Gastrocnemius medialis (tissue), 4 donors: ENCODE measurements around the gene GNG2. TPM values are rescaled to one million over a fixed set of nuclear protein-coding genes. Genes with fewer than 3 reads are reported as not detected.

Experiments
- ATAC-seq, 2 donors: fragments of 150-250 bp; one replicate each; pipeline ENCODE4 v1.9.1; 2016
- DNase-seq, 2 donors: peaks; one replicate each; pipeline ENCODE4 v3.0.0-alpha.2; 2019
- H3K27ac ChIP-seq, 4 donors: fragments of 200-600 bp; sonication (generic); 1 replicate in 1 of 4; 2 replicates in 3 of 4; pipeline ENCODE4 v1.5.1; 2016 to 2018; ENCODE audit warnings: mild to moderate bottlenecking in 2 of 4, moderate library complexity in 1 of 4
- H3K27me3 ChIP-seq, 3 donors: fragments of 200-600 bp; sonication (generic) in 2 of 3; 1 replicate in 1 of 3; 2 replicates in 2 of 3; pipeline versions ENCODE4 v1.5.1 to v1.6.0; 2016 to 2019; ENCODE audit warnings: mild to moderate bottlenecking in 1 of 3, moderate library complexity in 1 of 3
- H3K36me3 ChIP-seq, 2 donors: fragments of 200-600 bp; sonication (generic) in 1 of 2; one replicate each; pipeline ENCODE4 v1.5.1; 2017 to 2018
- H3K4me1 ChIP-seq, 2 donors: fragments of 200-600 bp; sonication (generic) in 1 of 2; one replicate each; pipeline ENCODE4 v1.5.1; 2016 to 2017; ENCODE audit warnings: mild to moderate bottlenecking in 2 of 2
- H3K4me3 ChIP-seq, 4 donors: fragments of 200-600 bp; sonication (generic) in 3 of 4; 1 replicate in 1 of 4; 2 replicates in 3 of 4; pipeline ENCODE4 v1.5.1; 2016 to 2019; ENCODE audit warnings: mild to moderate bottlenecking in 2 of 4
- H3K9me3 ChIP-seq, 3 donors: fragments of 200-600 bp; sonication (generic) in 2 of 3; 1 replicate in 1 of 3; 2 replicates in 2 of 3; pipeline ENCODE4 v1.5.1; 2016 to 2019
- CTCF ChIP-seq, 5 experiments: fragments of 450-650 bp in 3 of 5; fragments of 200-600 bp in 2 of 5; sonication (generic) in 2 of 5; IDR thresholded peaks in 4 of 5; conservative IDR thresholded peaks in 1 of 5; 1 replicate in 4 of 5; 2 replicates in 1 of 5; pipeline ENCODE4 v1.5.1; 2016 to 2019; ENCODE audit warnings: antibody characterized with exemption in 5 of 5, mild to moderate bottlenecking in 3 of 5, moderate library complexity in 3 of 5
- POLR2A ChIP-seq, 2 donors: fragments of 450-650 bp; IDR thresholded peaks; one replicate each; pipeline ENCODE4 v1.6.1; 2017; ENCODE audit warnings: antibody characterized with exemption in 2 of 2, mild to moderate bottlenecking in 2 of 2, moderate library complexity in 2 of 2
- in situ Hi-C, 4 donors: fragments of 200-750 bp; cut with MboI; loops; one replicate each; pipeline versions ENCODE4 v1.15.0 to v1.8.0; 2017; ENCODE audit warnings: low sequenced_read_pairs in 4 of 4
- intact Hi-C: fragments of 100-400 bp; cut with DNase I; formaldehyde crosslinking; loops from one replicate; pipeline ENCODE4 v1.15.1; 2023; ENCODE audit warnings: low total_unique reads
- total RNA-seq, 4 donors: library from RNA; depleted of rRNA; stranded (reverse); fragments of >200 nt; gene quantifications; one replicate each; pipeline versions ENCODE4 v1.1.0 to v1.2.3, GENCODE V29; 2016

The GNG2 gene
- total RNA-seq, 4 donors from 2014 or later: 0.41 to 4.9 (median 2.2) TPM

GRCh38 chr14:51999084-51999483 lies 138.7 kb downstream of the GNG2 start:
- H3K4me3 ChIP-seq: no peak overlapping the region
- no peak for DNase-seq
- TF ChIP-seq CTCF (IDR thresholded peaks at IDR 0.05 in 4 of 5, conservative IDR thresholded peaks at IDR 0.05 in 1 of 5) (no peak), POLR2A (IDR thresholded peaks at IDR 0.05) (no peak)
- no peaks in the 10 kb centered on the region for H3K9me3 ChIP-seq
- intact Hi-C loops: no loop called here
- ATAC-seq: no peak
- peaks cover 0 to 8% of the 10 kb centered on the region in 2 donors for H3K4me1 ChIP-seq
- in situ Hi-C loops: loop anchor here (5.0 to 25.0 kb wide), 3 partner anchors 133 to 712 kb away; no protein-coding TSS in a partner anchor
- peaks cover 3 to 76% of the 10 kb centered on the region in 2 donors for H3K36me3 ChIP-seq
- H3K27ac ChIP-seq: no peak overlapping the region
- H3K27me3 ChIP-seq: no peaks in the 10 kb centered on the region

DNA sequence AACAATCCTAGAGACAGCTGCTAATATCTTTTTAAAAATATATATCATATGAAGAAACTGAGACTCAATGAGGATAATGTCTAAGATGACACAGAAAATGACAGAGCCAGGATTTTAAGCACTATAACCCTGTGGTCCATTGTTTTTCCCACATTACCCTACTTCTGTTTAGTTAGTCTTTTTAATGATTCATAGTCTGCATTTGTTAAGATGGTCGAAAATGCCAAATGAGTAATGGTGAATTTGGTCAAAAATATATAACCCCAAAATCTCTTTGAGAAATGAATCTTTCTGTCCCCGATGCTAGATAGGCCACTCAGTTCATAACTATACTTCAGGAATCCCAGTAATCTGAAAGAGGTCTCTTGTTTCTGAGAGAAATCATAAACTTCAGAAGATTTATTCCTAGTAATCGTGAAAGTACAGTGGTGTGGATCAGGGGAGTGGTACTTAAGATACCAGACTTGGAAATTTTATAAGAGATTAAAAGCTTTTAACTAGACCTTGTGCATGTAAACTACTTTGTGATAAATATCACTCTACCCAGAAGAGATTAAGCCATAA lies 139.7 kb downstream of the GNG2 start:
- Histone ChIP-seq H3K36me3 (peaks cover 3 to 81% of the 10 kb centered on the region in 2 donors), H3K27ac (no peak overlapping the region), H3K4me1 (peaks cover 0 to 4% of the 10 kb centered on the region in 2 donors), H3K9me3 (no peaks in the 10 kb centered on the region), H3K4me3 (no peak overlapping the region), H3K27me3 (no peaks in the 10 kb centered on the region)
- in situ Hi-C loops: no loop called here
- no peak for TF ChIP-seq POLR2A (IDR thresholded peaks at IDR 0.05)
- TF ChIP-seq CTCF (IDR thresholded peaks at IDR 0.05 in 4 of 5, conservative IDR thresholded peaks at IDR 0.05 in 1 of 5): no peak
- no peak for ATAC-seq
- DNase-seq: no peak
- intact Hi-C loops: no loop called here

DNA sequence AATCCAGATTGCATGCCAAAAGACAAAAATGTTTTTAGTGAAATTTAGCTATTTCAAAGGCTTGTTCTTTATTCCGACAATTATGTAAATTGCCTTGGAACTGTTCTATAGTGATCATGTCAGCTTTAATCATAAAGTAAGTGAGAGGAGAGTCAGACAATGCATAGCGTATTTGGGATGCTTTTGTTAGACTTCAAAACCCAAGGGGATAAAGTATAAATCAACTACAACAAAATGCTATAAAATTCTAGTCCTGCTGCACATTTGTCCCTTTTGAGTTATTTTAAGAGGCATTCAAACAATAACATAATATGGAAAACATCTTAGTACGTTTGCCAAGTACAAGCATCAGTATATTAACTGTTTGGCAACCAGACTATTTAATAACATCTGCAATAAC lies 140.3 kb downstream of the GNG2 start:
- intact Hi-C loops: no loop called here
- ATAC-seq (no peak), DNase-seq (no peak)
- Histone ChIP-seq H3K27ac (no peak overlapping the region), H3K9me3 (no peaks in the 10 kb centered on the region), H3K27me3 (no peaks in the 10 kb centered on the region), H3K36me3 (peaks cover 3 to 81% of the 10 kb centered on the region in 2 donors), H3K4me3 (no peak overlapping the region), H3K4me1 (peaks cover 0 to 4% of the 10 kb centered on the region in 2 donors)
- in situ Hi-C loops: no loop called here
- TF ChIP-seq CTCF (IDR thresholded peaks at IDR 0.05 in 4 of 5, conservative IDR thresholded peaks at IDR 0.05 in 1 of 5) (no peak), POLR2A (IDR thresholded peaks at IDR 0.05) (no peak)

- in situ Hi-C loops: no loop called here
Measured at GRCh38 chr14:52002542-52002941, 142.1 kb downstream of the GNG2 start.

More at GRCh38 chr14:52002542-52002941, 142.1 kb downstream of the GNG2 start:
- no peak for DNase-seq
- Histone ChIP-seq H3K27ac (no peak overlapping the region), H3K4me1 (no peaks in the 10 kb centered on the region), H3K27me3 (no peaks in the 10 kb centered on the region), H3K9me3 (no peaks in the 10 kb centered on the region), H3K4me3 (no peak overlapping the region), H3K36me3 (peaks cover 0 to 94% of the 10 kb centered on the region in 2 donors)
- TF ChIP-seq CTCF (IDR thresholded peaks at IDR 0.05 in 4 of 5, conservative IDR thresholded peaks at IDR 0.05 in 1 of 5): no peak
- TF ChIP-seq POLR2A (IDR thresholded peaks at IDR 0.05): no peak
- intact Hi-C loops: no loop called here
- ATAC-seq: no peak
